Psoas muscle (tissue), 8 donors: ENCODE data around the gene ATAD3C. TPM values are rescaled to one million over a fixed set of nuclear protein-coding genes. Genes with fewer than 3 reads are reported as not detected.
"Not testable (repeated sequence)": the region's sequence is repeated elsewhere in the genome, so short reads cannot be mapped to it uniquely, and the experiment has no call there.

Source experiments
- ATAC-seq, 4 donors: fragments of 200-7000 bp; cut with Tn5 transposase; one replicate each; pipeline ENCODE4 v1.9.1; 2020; ENCODE audit warnings: moderate library complexity in 3 of 4, mild to moderate bottlenecking in 2 of 4
- DNase-seq, 2 donors: peaks; one replicate each; pipeline ENCODE4 v3.0.0-alpha.2; 2020
- H3K27ac ChIP-seq: fragments of 200-600 bp; one replicate; pipeline ENCODE4 v1.8.0; 2022
- H3K27me3 ChIP-seq, 3 donors: fragments of 200-600 bp in 1 of 3; one replicate each; pipeline versions ENCODE4 v1.6.1 to v1.8.0; 2013 to 2022; ENCODE audit warnings: low read length in 2 of 3, mild to moderate bottlenecking in 2 of 3, moderate library complexity in 1 of 3; ENCODE audit not compliant: insufficient read depth in 3 of 3
- H3K36me3 ChIP-seq, 2 donors: fragments of 200-600 bp in 1 of 2; one replicate each; pipeline versions ENCODE4 v1.6.1 to v1.8.0; 2013 to 2022; ENCODE audit warnings: low read depth in 1 of 2, mild to moderate bottlenecking in 1 of 2, moderate library complexity in 1 of 2; ENCODE audit not compliant: insufficient read depth in 1 of 2
- H3K4me1 ChIP-seq: fragments of 200-600 bp; one replicate; pipeline ENCODE4 v1.8.0; 2022
- H3K4me3 ChIP-seq: fragments of 200-600 bp; one replicate; pipeline ENCODE4 v1.8.0; 2022; ENCODE audit warnings: mild to moderate bottlenecking
- H3K9me3 ChIP-seq: fragments of 200-600 bp; one replicate; pipeline ENCODE4 v1.8.0; 2022
- CTCF ChIP-seq: fragments of 200-600 bp; IDR thresholded peaks from one replicate; pipeline ENCODE4 v1.8.0; 2022; ENCODE audit warnings: antibody characterized with exemption
- WGBS, 3 donors: extraction: QIAGEN DNeasy Blood & Tissue Kit; methylation state at CpG; one replicate each; pipeline versions ENCODE4 v1.1.6 to v1.1.7; 2013; 5-methylcytosine and 5-hydroxymethylcytosine counted together
- intact Hi-C, 2 donors: fragments of 100-400 bp; cut with DNase I; formaldehyde crosslinking; loops; one replicate each; pipeline versions ENCODE4 v1.11.0 to v1.14.2; 2022
- polyA plus RNA-seq, 3 donors: library from polyadenylated mRNA; stranded (reverse); fragments of 200-250 nt; gene quantifications; one replicate each; pipeline ENCODE4 v1.2.3, GENCODE V29; 2013
- total RNA-seq, 4 donors: library from RNA; stranded (reverse); fragmentation: NEBNext Ultra II Directional in 2 of 4; extraction: Animal tissue kit (Norgen Biotek cat#: 25700) in 2 of 4; gene quantifications; one replicate each; pipeline versions ENCODE4 v1.2.1 to v1.2.4, GENCODE V29; 2021 to 2023
- donor health status: healthy with polysubstance abuse.
- donor health status: DM: no; HTN: no; CAD: no; lungs with moderate emphysema.
- donor health status: Bipolar disorder and iron deficiency.
- donor health status: healthy.
- donor health status: DM: yes; HTN: yes; CAD: no.
- donor health status: DM: no; HTN: no; CAD: no.
- donor health status: DM: no; HTN: no; CAD: no.
- donor health status: DM: yes; HTN: yes; CAD: no.

The ATAD3C gene
- total and polyA plus RNA-seq, 7 donors = 0.12 to 0.99 (median 0.55) TPM

GRCh38 chr1:1459711-1460110 is 10.2 kb downstream of the ATAD3C start:
- DNase-seq, H3K4me1 ChIP-seq, H3K36me3 ChIP-seq, H3K27ac ChIP-seq, intact Hi-C loops, H3K4me3 ChIP-seq, H3K27me3 ChIP-seq, H3K9me3 ChIP-seq, ATAC-seq: not testable (repeated sequence)
- whole genome bisulfite sequencing, 3 donors = 81 to 88% (median 87%) methylated on average over 12 to 14 of the region's 14 CpGs

GRCh38 chr1:1460540-1461130 is 11.1 kb downstream of the ATAD3C start:
- H3K4me3 ChIP-seq = no peak overlapping the region
- peaks cover 0 to 8% (median 0%) of the 10 kb centered on the region in 3 donors for H3K27me3 ChIP-seq
- intact Hi-C loops = no loop called here
- WGBS, 3 donors = 58 to 67% (median 60%) methylated on average over 27 of the region's 27 CpGs
- no peaks in the 10 kb centered on the region for H3K9me3 ChIP-seq
- ATAC-seq (no peak), DNase-seq (no peak)
- no peaks in the 10 kb centered on the region for H3K36me3 ChIP-seq
- no peaks in the 10 kb centered on the region for H3K4me1 ChIP-seq
- TF ChIP-seq CTCF = no peak
- no peak overlapping the region for H3K27ac ChIP-seq

GRCh38 chr1:1461721-1462317 is 12.3 kb downstream of the ATAD3C start:
- Histone ChIP-seq H3K9me3 (no peaks in the 10 kb centered on the region), H3K36me3 (no peaks in the 10 kb centered on the region), H3K27ac (no peak overlapping the region), H3K27me3 (peaks cover 0 to 8% (median 0%) of the 10 kb centered on the region in 3 donors), H3K4me3 (no peak overlapping the region), H3K4me1 (no peaks in the 10 kb centered on the region)
- TF ChIP-seq CTCF = no peak
- 42 to 48% (median 44%) methylated on average over 13 to 18 of the region's 18 CpGs for WGBS, 3 donors
- DNase-seq (no peak), ATAC-seq (no peak)
- intact Hi-C loops = no loop called here

GRCh38 chr1:1462318-1462966 is 13.0 kb downstream of the ATAD3C start:
- Histone ChIP-seq H3K36me3 (no peaks in the 10 kb centered on the region), H3K27me3 (peaks cover 0 to 8% (median 0%) of the 10 kb centered on the region in 3 donors), H3K4me1 (no peaks in the 10 kb centered on the region), H3K4me3 (no peak overlapping the region), H3K27ac (no peak overlapping the region), H3K9me3 (no peaks in the 10 kb centered on the region)
- no peak for TF ChIP-seq CTCF
- ATAC-seq (peak in 3 of 4 donors; percentile 22 to 67 (median 49)), DNase-seq (no peak)
- 31 to 45% (median 32%) methylated on average over 26 of the region's 26 CpGs for WGBS, 3 donors
- intact Hi-C loops = no loop called here

GRCh38 chr1:1463312-1463711 is 13.8 kb downstream of the ATAD3C start:
- WGBS, 3 donors = 81 to 86% (median 83%) methylated on average over 7 of the region's 7 CpGs
- intact Hi-C loops = no loop called here

GRCh38 chr1:1468196-1468985 is 18.9 kb downstream of the ATAD3C start:
- ATAC-seq, H3K27ac ChIP-seq, H3K36me3 ChIP-seq, H3K27me3 ChIP-seq, DNase-seq, H3K4me1 ChIP-seq, H3K9me3 ChIP-seq, H3K4me3 ChIP-seq, intact Hi-C loops: not testable (repeated sequence)
- 73 to 83% (median 77%) methylated on average over 23 to 38 of the region's 44 CpGs for WGBS, 3 donors

More at GRCh38 chr1:1463312-1463711, 13.8 kb downstream of the ATAD3C start:
- ATAC-seq = no peak
- no peak overlapping the region for H3K27ac ChIP-seq
- no peaks in the 10 kb centered on the region for H3K9me3 ChIP-seq
- peaks cover 0 to 8% (median 0%) of the 10 kb centered on the region in 3 donors for H3K27me3 ChIP-seq
- H3K4me1 ChIP-seq = no peaks in the 10 kb centered on the region
- DNase-seq = no peak
- no peaks in the 10 kb centered on the region for H3K36me3 ChIP-seq
- TF ChIP-seq CTCF = no peak
- no peak overlapping the region for H3K4me3 ChIP-seq
